Stimulated activated CD8-positive, alpha-beta memory T cell treated with anti-CD3 and anti-CD28 coated beads, Interleukin-15, amount 100 ng/mL, for 1 hour (primary cell): Measurements from ENCODE around the gene TMED9.
"Not testable (repeated sequence)": the region's sequence is repeated elsewhere in the genome, so short reads cannot be mapped to it uniquely, and the experiment has no call there.

Experiments used
- DNase-seq: peaks from one replicate; pipeline ENCODE4 v3.0.0-alpha.2; 2020; ENCODE audit warnings: low read depth

Gene TMED9

GRCh38 chr5:177606071-177607051 lies 14.4 kb downstream of the TMED9 start:
- DNase-seq: no peak

GRCh38 chr5:177607115-177607451 lies 15.1 kb downstream of the TMED9 start:
- DNase-seq: no peak

GRCh38 chr5:177607452-177608192 lies 15.6 kb downstream of the TMED9 start:
- no peak for DNase-seq

GRCh38 chr5:177608243-177609075 lies 16.5 kb downstream of the TMED9 start:
- no peak for DNase-seq

GRCh38 chr5:177609076-177610059 lies 17.4 kb downstream of the TMED9 start:
- no peak for DNase-seq

- no peak for DNase-seq
These were observed 18.2 kb downstream of the TMED9 start for GRCh38 chr5:177610131-177610769.

GRCh38 chr5:177610770-177611445 lies 18.9 kb downstream of the TMED9 start:
- DNase-seq: no peak

GRCh38 chr5:177611446-177612214 lies 19.6 kb downstream of the TMED9 start:
- DNase-seq: no peak

GRCh38 chr5:177612215-177612673 lies 20.2 kb downstream of the TMED9 start:
- no peak for DNase-seq

GRCh38 chr5:177620560-177620959 lies 28.6 kb downstream of the TMED9 start:
- no peak for DNase-seq

- not testable (repeated sequence) for DNase-seq
These were observed 32.2 kb downstream of the TMED9 start for GRCh38 chr5:177624172-177624571.

- not testable (repeated sequence) for DNase-seq
These were observed 38.2 kb downstream of the TMED9 start for GRCh38 chr5:177630186-177630585.

- DNase-seq: not testable (repeated sequence)
These were observed 42.9 kb downstream of the TMED9 start for GRCh38 chr5:177634912-177635311.

- not testable (repeated sequence) for DNase-seq
These were observed 53.5 kb downstream of the TMED9 start for GRCh38 chr5:177645462-177645861.
